ENCODE measurements around the gene CDK14.

CDK14 gene

DNA sequence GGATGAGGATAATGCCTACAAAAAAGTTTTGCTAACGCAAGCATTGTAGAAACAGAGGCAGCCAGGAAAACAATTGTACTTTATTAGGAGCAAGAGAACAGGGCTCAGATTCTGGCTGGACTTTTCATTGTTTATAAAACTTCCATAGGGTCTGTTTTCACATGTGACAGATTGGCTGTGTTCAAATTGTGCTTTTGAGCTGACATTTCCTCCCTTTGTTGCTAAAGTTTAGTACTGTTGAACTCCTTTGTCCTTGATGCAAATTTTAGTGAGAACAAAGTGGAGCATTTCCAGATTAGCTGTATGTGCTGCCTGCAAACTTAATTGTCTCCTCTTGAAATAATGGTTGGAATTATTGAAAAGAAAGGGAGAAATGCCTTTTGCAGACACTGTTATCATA, 447.1 kb downstream of the CDK14 start:
- Histone ChIP-seq H2AFZ (ENCODE audit: low read length) (no peak overlapping the region), H3K27me3 (ENCODE audit: insufficient read depth, low read length, poor library complexity, severe bottlenecking) (no peaks in the 10 kb centered on the region), H3K9me3 (ENCODE audit: insufficient read depth, low read depth, low read length) (no peaks in the 10 kb centered on the region), H3K4me2 (ENCODE audit: low read depth, low read length, poor library complexity, severe bottlenecking) (no peak overlapping the region), H3K4me1 (ENCODE audit: insufficient read depth, low read length, poor library complexity, severe bottlenecking) (no peaks in the 10 kb centered on the region), H3K79me2 (ENCODE audit: insufficient read depth, low read length) (no peaks in the 10 kb centered on the region), H3F3A (ENCODE audit: low read depth) (no peaks in the 10 kb centered on the region), H4K20me1 (ENCODE audit: insufficient read depth, low read length, poor library complexity, severe bottlenecking) (no peaks in the 10 kb centered on the region), H3K36me3 (ENCODE audit: insufficient read depth, low read length) (no peaks in the 10 kb centered on the region), H3K9ac (ENCODE audit: low read depth, low read length, poor library complexity, severe bottlenecking) (no peak overlapping the region), H3K4me3 (ENCODE audit: low read length, poor library complexity, severe bottlenecking) (no peak overlapping the region), H3K9me2 (replicated peaks; ENCODE audit: low read depth, low read length) (no peaks in the 10 kb centered on the region)
- TF ChIP-seq, protein P1, sequence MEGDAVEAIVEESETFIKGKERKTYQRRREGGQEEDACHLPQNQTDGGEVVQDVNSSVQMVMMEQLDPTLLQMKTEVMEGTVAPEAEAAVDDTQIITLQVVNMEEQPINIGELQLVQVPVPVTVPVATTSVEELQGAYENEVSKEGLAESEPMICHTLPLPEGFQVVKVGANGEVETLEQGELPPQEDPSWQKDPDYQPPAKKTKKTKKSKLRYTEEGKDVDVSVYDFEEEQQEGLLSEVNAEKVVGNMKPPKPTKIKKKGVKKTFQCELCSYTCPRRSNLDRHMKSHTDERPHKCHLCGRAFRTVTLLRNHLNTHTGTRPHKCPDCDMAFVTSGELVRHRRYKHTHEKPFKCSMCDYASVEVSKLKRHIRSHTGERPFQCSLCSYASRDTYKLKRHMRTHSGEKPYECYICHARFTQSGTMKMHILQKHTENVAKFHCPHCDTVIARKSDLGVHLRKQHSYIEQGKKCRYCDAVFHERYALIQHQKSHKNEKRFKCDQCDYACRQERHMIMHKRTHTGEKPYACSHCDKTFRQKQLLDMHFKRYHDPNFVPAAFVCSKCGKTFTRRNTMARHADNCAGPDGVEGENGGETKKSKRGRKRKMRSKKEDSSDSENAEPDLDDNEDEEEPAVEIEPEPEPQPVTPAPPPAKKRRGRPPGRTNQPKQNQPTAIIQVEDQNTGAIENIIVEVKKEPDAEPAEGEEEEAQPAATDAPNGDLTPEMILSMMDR (conservative IDR thresholded peaks at IDR 0.05; ENCODE audit: low read length), result no peak

DNA sequence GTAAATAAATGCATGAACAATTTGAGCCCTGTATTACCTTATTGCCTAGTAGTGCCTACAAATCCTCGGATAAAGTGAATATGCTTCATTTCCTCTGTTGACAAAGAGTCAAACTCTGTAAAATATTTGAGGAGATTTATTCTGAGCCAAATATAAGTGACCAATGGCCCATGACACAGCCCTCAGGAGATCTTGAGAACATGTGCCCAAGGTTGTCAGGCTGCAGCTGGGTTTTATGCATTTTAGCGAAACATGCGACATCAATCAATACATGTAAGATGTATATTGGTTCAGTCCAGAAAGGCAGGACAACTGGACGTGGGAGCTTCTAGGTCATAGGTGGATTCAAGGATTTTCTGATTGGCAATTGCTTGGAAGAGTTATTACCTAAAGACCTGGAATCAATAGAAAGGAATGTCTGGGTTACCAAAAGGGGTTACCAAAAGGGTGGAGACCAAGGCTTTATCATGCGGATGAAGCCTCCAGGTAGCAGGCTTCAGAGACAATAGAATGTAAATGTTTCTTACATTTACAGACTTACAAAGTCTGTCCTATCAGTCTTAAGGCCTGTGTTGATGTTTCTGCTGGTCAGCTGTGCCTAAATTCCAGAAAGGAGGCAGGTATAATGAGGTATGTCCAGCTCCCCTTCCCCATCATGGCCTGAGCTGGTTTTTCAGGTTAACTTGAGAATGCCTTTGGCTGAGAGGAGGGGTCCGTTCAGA, 448.0 kb downstream of the CDK14 start:
- no peaks in the 10 kb centered on the region for H3K36me3 ChIP-seq (ENCODE audit: insufficient read depth, low read length)
- TF ChIP-seq EZH2phosphoT487 (IDR thresholded peaks at IDR 0.05; ENCODE audit: borderline replicate concordance), result no peak
- TF ChIP-seq, protein P1 (conservative IDR thresholded peaks at IDR 0.05; ENCODE audit: low read length), result no peak
- no peaks in the 10 kb centered on the region for H3F3A ChIP-seq (ENCODE audit: low read depth)
- H4K20me1 ChIP-seq (ENCODE audit: insufficient read depth, low read length, poor library complexity, severe bottlenecking), result no peaks in the 10 kb centered on the region
- H3K4me1 ChIP-seq (ENCODE audit: insufficient read depth, low read length, poor library complexity, severe bottlenecking), result no peaks in the 10 kb centered on the region
- no peak overlapping the region for H3K4me3 ChIP-seq (ENCODE audit: low read length, poor library complexity, severe bottlenecking)
- no peak overlapping the region for H3K4me2 ChIP-seq (ENCODE audit: low read depth, low read length, poor library complexity, severe bottlenecking)
- no peaks in the 10 kb centered on the region for H3K9me3 ChIP-seq (ENCODE audit: insufficient read depth, low read depth, low read length)
- H3K27me3 ChIP-seq (ENCODE audit: insufficient read depth, low read length, poor library complexity, severe bottlenecking), result no peaks in the 10 kb centered on the region
- no peak overlapping the region for H3K9ac ChIP-seq (ENCODE audit: low read depth, low read length, poor library complexity, severe bottlenecking)
- H3K79me2 ChIP-seq (ENCODE audit: insufficient read depth, low read length), result no peaks in the 10 kb centered on the region
- H3K9me2 ChIP-seq (replicated peaks; ENCODE audit: low read depth, low read length), result no peaks in the 10 kb centered on the region
- H2AFZ ChIP-seq (ENCODE audit: low read length), result no peak overlapping the region

DNA sequence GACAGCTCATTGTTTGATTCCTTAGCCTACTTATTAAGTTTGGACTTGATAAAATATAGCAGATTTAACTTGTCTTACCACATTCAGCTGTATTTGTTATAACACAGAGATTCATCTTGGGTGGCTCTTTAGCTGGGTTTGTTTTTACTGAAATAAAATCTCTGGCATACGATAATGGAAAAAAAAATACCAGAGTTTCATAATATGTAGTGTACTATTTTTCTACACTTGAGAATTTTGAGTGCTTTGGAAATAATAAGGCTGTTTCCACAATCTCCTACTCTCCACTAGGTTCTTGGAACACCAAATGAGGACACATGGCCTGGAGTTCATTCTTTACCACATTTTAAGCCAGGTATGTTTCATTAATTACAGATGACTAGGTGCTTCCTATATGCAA, 449.5 kb downstream of the CDK14 start:
- H3K9me3 ChIP-seq (ENCODE audit: insufficient read depth, low read depth, low read length), result no peaks in the 10 kb centered on the region
- H3K4me1 ChIP-seq (ENCODE audit: insufficient read depth, low read length, poor library complexity, severe bottlenecking), result no peaks in the 10 kb centered on the region
- TF ChIP-seq, protein P1 (conservative IDR thresholded peaks at IDR 0.05; ENCODE audit: low read length), result no peak; the same call in 1 of the 2 replicates
- TF ChIP-seq EZH2phosphoT487 (IDR thresholded peaks at IDR 0.05; ENCODE audit: borderline replicate concordance), result no peak
- no peak overlapping the region for H3K9ac ChIP-seq (ENCODE audit: low read depth, low read length, poor library complexity, severe bottlenecking)
- H3K9me2 ChIP-seq (replicated peaks; ENCODE audit: low read depth, low read length), result no peaks in the 10 kb centered on the region
- no peaks in the 10 kb centered on the region for H3K36me3 ChIP-seq (ENCODE audit: insufficient read depth, low read length)
- H3K4me3 ChIP-seq (ENCODE audit: low read length, poor library complexity, severe bottlenecking), result no peak overlapping the region
- no peak overlapping the region for H3K4me2 ChIP-seq (ENCODE audit: low read depth, low read length, poor library complexity, severe bottlenecking)
- no peak overlapping the region for H2AFZ ChIP-seq (ENCODE audit: low read length)
- no peaks in the 10 kb centered on the region for H3K27me3 ChIP-seq (ENCODE audit: insufficient read depth, low read length, poor library complexity, severe bottlenecking)
- no peaks in the 10 kb centered on the region for H3K79me2 ChIP-seq (ENCODE audit: insufficient read depth, low read length)
- H3F3A ChIP-seq (ENCODE audit: low read depth), result no peaks in the 10 kb centered on the region
- no peaks in the 10 kb centered on the region for H4K20me1 ChIP-seq (ENCODE audit: insufficient read depth, low read length, poor library complexity, severe bottlenecking)

All from Loucy (cell line).